HCT116 (cell line): ENCODE results near the gene ZNF792. TPM values are rescaled to one million over a fixed set of nuclear protein-coding genes. Genes with fewer than 3 reads are reported as not detected.

Experiments used
- ATAC-seq: fragments of 200-7000 bp; cut with Tn5 transposase; 2 replicates; pipeline ENCODE4 v1.9.1; 2020; ENCODE audit warnings: mild to moderate bottlenecking, moderate library complexity
- BruUV-seq: library from RNA; stranded (reverse); fragments of 400-500 nt; replicated peaks from 2 replicates; lab custom pipeline; 2021; lab: Mats Ljungman, UMichigan
- CTCF ChIA-PET: fragments of 300-600 bp; sonication (Branson Sonifier 250); formaldehyde crosslinking; loops from one replicate; lab custom pipeline; 2021; ENCODE audit warnings: antibody characterized with exemption; lab: Charles Lee
- POLR2A ChIA-PET: fragments of 300-600, 350-600 bp; sonication (Branson Sonifier 250); formaldehyde crosslinking; loops from one replicate; lab custom pipeline; 2021; ENCODE audit warnings: antibody characterized with exemption; lab: Charles Lee
- RAD21 ChIA-PET, 2 experiments: fragments of 300-600 bp; sonication (Branson Sonifier 250); formaldehyde crosslinking; loops; one replicate each; lab custom pipeline; 2023; ENCODE audit warnings: low total read pairs in 2 of 2; ENCODE audit not compliant: uncharacterized antibody in 2 of 2, unreplicated experiment in 2 of 2, low non-redundant PET in 1 of 2; lab: Charles Lee
- DNase-seq: peaks from one replicate; pipeline ENCODE4 v3.0.0-alpha.2; 2010; ENCODE audit warnings: low read depth, low spot score
- H2AFZ ChIP-seq: fragments of 200-600 bp; shearing (Covaris generic), sonication (generic); 2 replicates; pipeline ENCODE4 v1.6.1; 2017; ENCODE audit warnings: low read depth, mixed run types, mixed read lengths, antibody characterized with exemption, low read length; ENCODE audit not compliant: poor library complexity, severe bottlenecking
- H3K27ac ChIP-seq: 2 replicates; pipeline ENCODE4 v1.5.1; 2012; ENCODE audit warnings: low read depth, low read length
- H3K27me3 ChIP-seq: fragments of 200-600 bp; sonication (generic); 2 replicates; pipeline ENCODE4 v1.6.1; 2016; ENCODE audit warnings: mixed run types, low read length, mixed read lengths; ENCODE audit not compliant: insufficient read depth
- H3K36me3 ChIP-seq, 2 experiments: fragments of 200-500 bp in 1 of 2; fragments of 200-600 bp in 1 of 2; sonication (Bioruptor generic) in 1 of 2; sonication (generic) in 1 of 2; 2 replicates each; pipeline versions ENCODE4 v1.5.1 to v1.6.1; 2014 to 2016; ENCODE audit warnings: low read length in 2 of 2, inconsistent platforms in 1 of 2, mixed read lengths in 1 of 2, mixed run types in 1 of 2; ENCODE audit not compliant: insufficient read depth in 2 of 2, control insufficient read depth in 1 of 2
- H3K4me1 ChIP-seq, 2 experiments: fragments of 200-600 bp in 1 of 2; sonication (generic) in 1 of 2; 2 replicates each; pipeline versions ENCODE4 v1.5.1 to v1.6.1; 2012 to 2017; ENCODE audit warnings: low read length in 2 of 2, inconsistent platforms in 1 of 2, mild to moderate bottlenecking in 1 of 2, mixed read lengths in 1 of 2, mixed run types in 1 of 2, moderate library complexity in 1 of 2; ENCODE audit not compliant: insufficient read depth in 2 of 2, control insufficient read depth in 1 of 2
- H3K4me2 ChIP-seq: fragments of 200-600 bp; sonication (generic); 2 replicates; pipeline ENCODE4 v1.6.1; 2017; ENCODE audit warnings: mixed run types, low read length, mixed read lengths
- H3K4me3 ChIP-seq, 2 experiments: fragments of 200-600 bp in 1 of 2; sonication (generic) in 1 of 2; replicated peaks in 1 of 2; 2 replicates each; pipeline ENCODE4 v1.5.1; 2011 to 2016; ENCODE audit warnings: low read length in 2 of 2, control low read depth in 1 of 2, low read depth in 1 of 2, mild to moderate bottlenecking in 1 of 2, mixed read lengths in 1 of 2, mixed run types in 1 of 2
- H3K79me2 ChIP-seq: fragments of 200-600 bp; sonication (generic); 2 replicates; pipeline ENCODE4 v1.6.1; 2017; ENCODE audit warnings: mild to moderate bottlenecking, mixed run types, low read length, moderate library complexity, mixed read lengths; ENCODE audit not compliant: insufficient read depth
- H3K9ac ChIP-seq: fragments of 200-600 bp; sonication (generic); 2 replicates; pipeline ENCODE4 v1.6.1; 2016; ENCODE audit warnings: low read length, mixed read lengths
- H3K9me2 ChIP-seq: fragments of 200-600 bp; sonication (generic), shearing (Covaris generic); 2 replicates; pipeline ENCODE4 v1.6.1; 2017; ENCODE audit warnings: mixed run types, mild to moderate bottlenecking, moderate library complexity; ENCODE audit not compliant: insufficient read depth
- H3K9me3 ChIP-seq, 2 experiments: fragments of 200-500 bp in 1 of 2; fragments of 200-600 bp in 1 of 2; sonication (Bioruptor generic) in 1 of 2; sonication (generic) in 1 of 2; 2 replicates each; pipeline ENCODE4 v1.6.1; 2014 to 2017; ENCODE audit warnings: low read length in 2 of 2, mixed read lengths in 2 of 2, inconsistent platforms in 1 of 2, low read depth in 1 of 2, mild to moderate bottlenecking in 1 of 2, mixed run types in 1 of 2, moderate library complexity in 1 of 2; ENCODE audit not compliant: control insufficient read depth in 1 of 2, insufficient read depth in 1 of 2
- H4K20me1 ChIP-seq: fragments of 200-600 bp; sonication (generic), shearing (Covaris generic); 2 replicates; pipeline ENCODE4 v1.6.1; 2017; ENCODE audit warnings: mixed run types, mild to moderate bottlenecking, moderate library complexity; ENCODE audit not compliant: insufficient read depth
- CBX3 ChIP-seq: IDR thresholded peaks from 2 replicates; pipeline ENCODE4 v1.6.1; 2012; ENCODE audit warnings: low read depth
- CEBPB ChIP-seq: IDR thresholded peaks from 2 replicates; pipeline ENCODE4 v1.6.1; 2012; ENCODE audit warnings: low read depth
- EGR1 ChIP-seq: IDR thresholded peaks from 2 replicates; pipeline ENCODE4 v1.6.1; 2012; ENCODE audit warnings: low read depth
- ELF1 ChIP-seq: IDR thresholded peaks from 2 replicates; pipeline ENCODE4 v1.6.1; 2012; ENCODE audit warnings: low read depth, borderline replicate concordance
- EZH2 ChIP-seq: fragments of 200-600 bp; sonication (generic); IDR thresholded peaks from 2 replicates; pipeline ENCODE4 v1.6.1; 2017; ENCODE audit warnings: antibody characterized with exemption, mixed run types
- EZH2phosphoT487 ChIP-seq: fragments of 200-600 bp; IDR thresholded peaks from 2 replicates; pipeline ENCODE4 v1.6.1; 2018; ENCODE audit warnings: antibody characterized with exemption, borderline replicate concordance
- FOSL1 ChIP-seq: IDR thresholded peaks from 2 replicates; pipeline ENCODE4 v1.6.1; 2012; ENCODE audit warnings: low read depth
- JUND ChIP-seq: IDR thresholded peaks from 2 replicates; pipeline ENCODE4 v1.6.1; 2012
- POLR2A ChIP-seq: IDR thresholded peaks from 2 replicates; pipeline ENCODE4 v1.7.0; 2011; ENCODE audit warnings: borderline replicate concordance; ENCODE audit not compliant: insufficient read depth, insufficient read length; ENCODE audit errors: extremely low read depth
- POLR2AphosphoS5 ChIP-seq: IDR thresholded peaks from 2 replicates; pipeline ENCODE4 v1.6.1; 2011; ENCODE audit warnings: mild to moderate bottlenecking, low read depth, low read length, moderate library complexity
- RAD21 ChIP-seq: IDR thresholded peaks from 2 replicates; pipeline ENCODE4 v1.6.1; 2012; ENCODE audit warnings: low read depth, mild to moderate bottlenecking
- SIN3A ChIP-seq: IDR thresholded peaks from 2 replicates; pipeline ENCODE4 v1.6.1; 2012; ENCODE audit warnings: low read depth
- SP1 ChIP-seq: IDR thresholded peaks from 2 replicates; pipeline ENCODE4 v1.6.1; 2012; ENCODE audit warnings: low read depth
- TCF7L2 ChIP-seq: IDR thresholded peaks from 2 replicates; pipeline ENCODE4 v1.7.0; 2011; ENCODE audit warnings: borderline replicate concordance, inconsistent platforms; ENCODE audit not compliant: insufficient read depth, insufficient read length; ENCODE audit errors: extremely low read depth
- YY1 ChIP-seq: IDR thresholded peaks from 2 replicates; pipeline ENCODE4 v1.6.1; 2011; ENCODE audit warnings: low read length, low read depth, moderate library complexity, mild to moderate bottlenecking; ENCODE audit not compliant: insufficient replicate concordance; ENCODE audit errors: extremely low read depth
- ZFX ChIP-seq: fragments of 450-650 bp; IDR thresholded peaks from 2 replicates; pipeline ENCODE4 v1.6.1; 2017
- intact Hi-C: fragments of 100-400 bp; cut with micrococcal nuclease; formaldehyde crosslinking; loops from 2 replicates; pipeline ENCODE4 v1.10.0; 2022
- total RNA-seq: library from RNA; stranded (reverse); gene quantifications from one replicate; pipeline ENCODE4 v1.2.1, GENCODE V29; 2021; ENCODE audit not compliant: unreplicated experiment
- TF ChIP-seq, protein P1 (sequence below): IDR thresholded peaks from 2 replicates; pipeline ENCODE4 v1.6.1; 2012
- TF ChIP-seq, protein P2 (sequence below): IDR thresholded peaks from 2 replicates; pipeline ENCODE4 v1.6.1; 2011; ENCODE audit warnings: mild to moderate bottlenecking, low read length, moderate library complexity; ENCODE audit not compliant: insufficient replicate concordance; ENCODE audit errors: extremely low read depth
- TF ChIP-seq, protein P3 (sequence below): IDR thresholded peaks from 2 replicates; pipeline ENCODE4 v1.6.1; 2012

The ZNF792 gene
- total RNA-seq, 1 experiment from 2014 or later = 3.6 TPM

DNA sequence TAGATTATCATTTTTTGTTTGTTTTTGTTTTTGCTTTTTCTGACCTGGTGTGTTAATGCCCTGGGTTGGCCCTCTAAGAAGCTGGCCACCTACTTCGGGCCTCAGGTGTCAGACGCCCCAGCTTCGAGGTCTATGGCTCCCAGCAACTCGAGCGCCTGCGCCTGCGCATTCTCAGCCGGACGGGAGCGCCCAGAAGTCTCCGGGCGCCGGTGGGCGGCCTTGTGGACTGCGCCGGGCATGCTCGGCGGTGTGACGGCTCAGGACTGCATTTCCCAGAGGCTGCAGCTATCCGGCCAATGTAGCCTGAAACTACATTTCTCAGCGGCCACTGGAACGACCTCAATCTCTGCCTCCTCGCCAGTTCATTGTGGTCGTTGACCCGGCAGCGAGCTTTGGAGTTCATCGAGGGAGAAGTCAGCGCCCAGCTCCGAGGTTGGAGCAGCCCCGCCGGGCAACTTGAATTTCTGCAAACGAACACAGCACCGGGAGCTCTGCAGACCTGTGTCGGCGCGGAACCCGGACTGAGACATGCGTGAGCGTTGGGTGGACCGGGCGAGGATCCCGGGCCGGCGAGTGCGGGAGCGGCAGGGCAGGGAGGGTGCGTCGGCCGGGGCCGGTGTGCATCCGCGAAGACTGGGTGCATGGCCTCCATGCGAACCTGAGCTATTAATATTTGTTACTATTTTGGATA lies 37.2 kb downstream of the ZNF792 start, which contains the start of gene ZNF30:
ZNF30 (plus strand) TSS at position 219 of the 691 bp plus-strand sequence. CDS start 3,045 bp downstream, outside the sequence.
- ATAC-seq = peak; percentile 97

DNA sequence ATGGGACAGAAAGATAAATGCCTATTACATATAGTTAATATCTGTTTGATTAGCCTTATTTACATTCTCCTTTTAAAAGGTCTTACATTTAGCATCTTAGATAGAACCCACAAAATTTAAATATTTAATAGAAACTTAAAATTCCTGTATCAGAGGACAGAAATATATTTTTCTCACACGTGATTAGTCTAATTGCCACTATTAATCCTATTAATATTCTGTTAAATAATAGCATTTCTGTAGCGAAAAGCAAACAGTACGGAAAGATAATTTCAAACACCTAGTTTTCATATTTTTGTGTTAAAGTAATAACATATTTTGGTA lies 37.7 kb downstream of the ZNF792 start:
- H3K9me2 ChIP-seq = no peaks in the 10 kb centered on the region
- no peaks in the 10 kb centered on the region for H3K79me2 ChIP-seq
- H3K9ac ChIP-seq = no peak overlapping the region
- H3K9me3 ChIP-seq = no peaks in the 10 kb centered on the region
- ChIA-PET POLR2A (no interaction called here), RAD21 (no interaction called here), CTCF (no interaction called here)
- H2AFZ ChIP-seq = no peak overlapping the region
- H3K27me3 ChIP-seq = peaks cover 3% of the 10 kb centered on the region; the same call in 1 of the 2 replicates
- ATAC-seq (no peak), DNase-seq (no peak)
- H3K36me3 ChIP-seq = no peaks in the 10 kb centered on the region; a peak in 1 of 4 replicates
- H3K4me1 ChIP-seq = no peaks in the 10 kb centered on the region
- H3K27ac ChIP-seq = no peak overlapping the region
- no peaks in the 10 kb centered on the region for H4K20me1 ChIP-seq
- H3K4me2 ChIP-seq = peak overlapping the region; percentile 75
- H3K4me3 ChIP-seq = 0 out of 4 replicates have a peak overlapping the region, but pooled peaks of 1 of the 2 experiments have one; percentile 69
- TF ChIP-seq FOSL1 (no peak), SP1 (no peak), SIN3A (no peak), EZH2 (no peak), JUND (no peak), CEBPB (no peak), EZH2phosphoT487 (no peak), TCF7L2 (no peak), ELF1 (no peak)
- TF ChIP-seq, protein P1, sequence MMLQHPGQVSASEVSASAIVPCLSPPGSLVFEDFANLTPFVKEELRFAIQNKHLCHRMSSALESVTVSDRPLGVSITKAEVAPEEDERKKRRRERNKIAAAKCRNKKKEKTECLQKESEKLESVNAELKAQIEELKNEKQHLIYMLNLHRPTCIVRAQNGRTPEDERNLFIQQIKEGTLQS = no peak
- TF ChIP-seq, protein P2, sequence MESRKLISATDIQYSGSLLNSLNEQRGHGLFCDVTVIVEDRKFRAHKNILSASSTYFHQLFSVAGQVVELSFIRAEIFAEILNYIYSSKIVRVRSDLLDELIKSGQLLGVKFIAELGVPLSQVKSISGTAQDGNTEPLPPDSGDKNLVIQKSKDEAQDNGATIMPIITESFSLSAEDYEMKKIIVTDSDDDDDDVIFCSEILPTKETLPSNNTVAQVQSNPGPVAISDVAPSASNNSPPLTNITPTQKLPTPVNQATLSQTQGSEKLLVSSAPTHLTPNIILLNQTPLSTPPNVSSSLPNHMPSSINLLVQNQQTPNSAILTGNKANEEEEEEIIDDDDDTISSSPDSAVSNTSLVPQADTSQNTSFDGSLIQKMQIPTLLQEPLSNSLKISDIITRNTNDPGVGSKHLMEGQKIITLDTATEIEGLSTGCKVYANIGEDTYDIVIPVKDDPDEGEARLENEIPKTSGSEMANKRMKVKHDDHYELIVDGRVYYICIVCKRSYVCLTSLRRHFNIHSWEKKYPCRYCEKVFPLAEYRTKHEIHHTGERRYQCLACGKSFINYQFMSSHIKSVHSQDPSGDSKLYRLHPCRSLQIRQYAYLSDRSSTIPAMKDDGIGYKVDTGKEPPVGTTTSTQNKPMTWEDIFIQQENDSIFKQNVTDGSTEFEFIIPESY = no peak
- intact Hi-C loops = no loop called here
- no TSS peak for BruUV-seq

More for the DNA sequence above, 37.2 kb downstream of the ZNF792 start, which contains the start of gene ZNF30:
- no peak for TF ChIP-seq POLR2A
- no peak for TF ChIP-seq RAD21
- no peak for TF ChIP-seq ZFX
- TF ChIP-seq CBX3 = no peak
- peak; percentile 24 for TF ChIP-seq YY1
- no peak for TF ChIP-seq EGR1
- no peak for TF ChIP-seq ELF1
- peak; percentile 28; the same call in 1 of the 2 replicates for TF ChIP-seq SIN3A
- TF ChIP-seq POLR2AphosphoS5 = peak; percentile 52
- TF ChIP-seq, protein P3, sequence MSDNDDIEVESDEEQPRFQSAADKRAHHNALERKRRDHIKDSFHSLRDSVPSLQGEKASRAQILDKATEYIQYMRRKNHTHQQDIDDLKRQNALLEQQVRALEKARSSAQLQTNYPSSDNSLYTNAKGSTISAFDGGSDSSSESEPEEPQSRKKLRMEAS = peak; percentile 67
- Histone ChIP-seq H3K4me3 (peak within 1 kb of the TSS; percentile 50 to 69), H3K79me2 (no peaks in the 10 kb centered on the region), H3K4me2 (peak within 1 kb of the TSS; percentile 75), H3K36me3 (no peaks in the 10 kb centered on the region; a peak in 1 of 4 replicates), H3K9ac (peak within 1 kb of the TSS; percentile 59), H3K27ac (peak within 1 kb of the TSS; percentile 75), H3K4me1 (no peaks in the 10 kb centered on the region), H2AFZ (no peak within 1 kb of the TSS), H3K9me2 (no peaks in the 10 kb centered on the region), H3K9me3 (no peaks in the 10 kb centered on the region), H4K20me1 (no peaks in the 10 kb centered on the region), H3K27me3 (peaks cover 3% of the 10 kb centered on the region; the same call in 1 of the 2 replicates)
- ChIA-PET CTCF (no interaction called here), RAD21 (no interaction called here), POLR2A (no interaction called here)
- TSS peak; percentile 46 for BruUV-seq
- peak; percentile 48 for DNase-seq
- intact Hi-C loops = no loop called here
